Activated CD4-positive, alpha-beta T cell treated with anti-CD3 and anti-CD28 coated beads for 36 hours (primary cell): ENCODE data around the gene CENATAC. TPM values are rescaled to one million over a fixed set of nuclear protein-coding genes. Genes with fewer than 3 reads are reported as not detected.
"Not testable (repeated sequence)": the region's sequence is repeated elsewhere in the genome, so short reads cannot be mapped to it uniquely, and the experiment has no call there.

Experiments
- ATAC-seq: fragments of 200-7000 bp; cut with Tn5 transposase; one replicate; pipeline ENCODE4 v1.10.0; 2021; ENCODE audit warnings: mild to moderate bottlenecking, moderate library complexity
- CTCF ChIA-PET: fragments of 350-600 bp; sonication (Branson Sonifier 250); formaldehyde crosslinking; loops from one replicate; lab custom pipeline; 2021; ENCODE audit warnings: antibody characterized with exemption; lab: Charles Lee
- POLR2A ChIA-PET: fragments of 350-600 bp; sonication (Branson Sonifier 250); formaldehyde crosslinking; loops from one replicate; lab custom pipeline; 2021; ENCODE audit warnings: antibody characterized with exemption, inconsistent platforms; lab: Charles Lee
- DNase-seq: peaks from one replicate; pipeline ENCODE4 v3.0.0-alpha.2; 2020
- H3K27ac Mint-ChIP-seq: one replicate; pipeline ENCODE4 v1.8.0; 2021; ENCODE audit warnings: mixed read lengths
- H3K27me3 Mint-ChIP-seq: one replicate; pipeline ENCODE4 v1.8.0; 2021; ENCODE audit warnings: mixed read lengths
- H3K36me3 Mint-ChIP-seq: one replicate; pipeline ENCODE4 v1.8.0; 2021; ENCODE audit warnings: low read depth, mixed read lengths
- H3K4me1 Mint-ChIP-seq: one replicate; pipeline ENCODE4 v1.8.0; 2021; ENCODE audit warnings: mixed read lengths
- H3K4me3 Mint-ChIP-seq: one replicate; pipeline ENCODE4 v1.8.0; 2021; ENCODE audit warnings: mild to moderate bottlenecking, moderate library complexity, mixed read lengths
- H3K9me3 Mint-ChIP-seq: one replicate; pipeline ENCODE4 v1.8.0; 2021; ENCODE audit warnings: low read depth, mixed read lengths
- intact Hi-C, 2 experiments: fragments of 100-400 bp; cut with DNase I in 1 of 2; cut with micrococcal nuclease in 1 of 2; formaldehyde crosslinking; loops; one replicate each; pipeline versions ENCODE4 v1.14.2 to v1.15.1; 2022 to 2024; cut with DNase I, micrococcal nuclease
- total RNA-seq, 2 experiments: library from RNA; stranded (reverse); gene quantifications; one replicate each; pipeline ENCODE4 v1.2.3, GENCODE V29; 2021

The CENATAC gene
- 10 to 100 TPM; 23.7 to 26.2 TPM for total RNA-seq

- no peaks in the 10 kb centered on the region for H3K27me3 Mint-ChIP-seq
- DNase-seq (peak; percentile 98), ATAC-seq (peak; percentile 93)
- peaks cover 32% of the 10 kb centered on the region for H3K4me1 Mint-ChIP-seq
- intact Hi-C loops = loop anchor here (1.0 to 5.0 kb wide), 13 partner anchors 20 to 597 kb away; partner anchors contain the start of genes RPS25 (in 2 of the 2), SLC37A4 (in 2 of the 2), TRAPPC4 (in 2 of the 2) and ARCN1 (in 1 of the 2)
- ChIA-PET CTCF (interaction anchor here (0.6 to 2.0 kb wide), 11 partner anchors 22 to 340 kb away, joined by 3 to 5 read pairs (median 4); partner anchors contain the start of gene HYOU1), POLR2A (interaction anchor here (0.6 to 1.6 kb wide), 9 partner anchors 16 to 211 kb away, joined by 3 to 6 read pairs (median 4); partner anchors contain the start of genes CXCR5, DPAGT1, RPS25 and TRAPPC4)
- peak within 1 kb of the TSS; percentile 88 for H3K4me3 Mint-ChIP-seq
- H3K36me3 Mint-ChIP-seq = peaks cover 43% of the 10 kb centered on the region
- H3K9me3 Mint-ChIP-seq = no peaks in the 10 kb centered on the region
- H3K27ac Mint-ChIP-seq = peak within 1 kb of the TSS; percentile 98
Measured at GRCh38 chr11:118997627-118998387, at the start of gene CENATAC. Gene CENATAC, plus strand, starts transcription at chr11:118998138. Its CDS starts 60 bp downstream, at chr11:118998198.

- POLR2A ChIA-PET = no interaction called here
- intact Hi-C loops = no loop called here
- DNase-seq (no peak), ATAC-seq (no peak)
- H3K4me1 Mint-ChIP-seq = peaks cover 5% of the 10 kb centered on the region
- no peaks in the 10 kb centered on the region for H3K36me3 Mint-ChIP-seq
- H3K27ac Mint-ChIP-seq = no peak overlapping the region
- no peaks in the 10 kb centered on the region for H3K9me3 Mint-ChIP-seq
- H3K4me3 Mint-ChIP-seq = no peak overlapping the region
- CTCF ChIA-PET = interaction anchor here (0.6 to 8.1 kb wide), 5 partner anchors 10 to 265 kb away, joined by 3 to 70 read pairs (median 5); no protein-coding TSS in a partner anchor
- no peaks in the 10 kb centered on the region for H3K27me3 Mint-ChIP-seq
Measured at GRCh38 chr11:118953265-118953664, 44.7 kb upstream of the CENATAC start.

GRCh38 chr11:118953976-118954375 lies 44.0 kb upstream of the CENATAC start:
- H3K36me3 Mint-ChIP-seq, ATAC-seq, H3K4me1 Mint-ChIP-seq, POLR2A ChIA-PET, H3K4me3 Mint-ChIP-seq, DNase-seq, H3K27me3 Mint-ChIP-seq, H3K9me3 Mint-ChIP-seq, H3K27ac Mint-ChIP-seq, intact Hi-C loops: not testable (repeated sequence)
- CTCF ChIA-PET = interaction anchor here (0.7 to 8.1 kb wide), 4 partner anchors 23 to 260 kb away, joined by 3 to 70 read pairs (median 5); no protein-coding TSS in a partner anchor

GRCh38 chr11:118956094-118956846 lies 41.7 kb upstream of the CENATAC start, which contains the start of gene UPK2:
Gene UPK2, plus strand, starts transcription at chr11:118956298. Its CDS starts 53 bp downstream, at chr11:118956351.
- Mint-ChIP-seq H3K27me3 (no peaks in the 10 kb centered on the region), H3K9me3 (no peaks in the 10 kb centered on the region), H3K27ac (peak within 1 kb of the TSS; percentile 0), H3K4me1 (peaks cover 5% of the 10 kb centered on the region), H3K4me3 (no peak within 1 kb of the TSS), H3K36me3 (no peaks in the 10 kb centered on the region)
- DNase-seq = peak; percentile 95
- ChIA-PET CTCF (interaction anchor here (0.5 to 8.1 kb wide), 13 partner anchors 8 to 346 kb away, joined by 3 to 70 read pairs (median 4); no protein-coding TSS in a partner anchor), POLR2A (interaction anchor here (0.6 kb wide), 1 partner anchor 61 kb away, joined by 3 read pairs; no protein-coding TSS in a partner anchor)
- intact Hi-C loops = loop anchor here (1.0 kb wide), 5 partner anchors 26 to 361 kb away; no protein-coding TSS in a partner anchor
- ATAC-seq = peak; percentile 100

- ChIA-PET POLR2A (no interaction called here), CTCF (interaction anchor here (0.5 to 8.1 kb wide), 17 partner anchors 8 to 512 kb away, joined by 3 to 70 read pairs (median 4); no protein-coding TSS in a partner anchor)
- Mint-ChIP-seq H3K27ac (no peak overlapping the region), H3K4me3 (no peak overlapping the region), H3K9me3 (no peaks in the 10 kb centered on the region), H3K4me1 (peaks cover 5% of the 10 kb centered on the region), H3K27me3 (no peaks in the 10 kb centered on the region), H3K36me3 (no peaks in the 10 kb centered on the region)
- no peak for DNase-seq
- ATAC-seq = no peak
- intact Hi-C loops = loop anchor here (1.0 kb wide), 5 partner anchors 27 to 362 kb away; no protein-coding TSS in a partner anchor
Measured at GRCh38 chr11:118956847-118957469, 41.0 kb upstream of the CENATAC start.

GRCh38 chr11:118957549-118957948 lies 40.4 kb upstream of the CENATAC start:
- Mint-ChIP-seq H3K4me3 (no peak overlapping the region), H3K27me3 (no peaks in the 10 kb centered on the region), H3K9me3 (no peaks in the 10 kb centered on the region), H3K4me1 (peaks cover 5% of the 10 kb centered on the region), H3K27ac (no peak overlapping the region), H3K36me3 (no peaks in the 10 kb centered on the region)
- no peak for DNase-seq
- ChIA-PET POLR2A (no interaction called here), CTCF (interaction anchor here (0.6 to 8.1 kb wide), 17 partner anchors 8 to 513 kb away, joined by 3 to 70 read pairs (median 4); no protein-coding TSS in a partner anchor)
- no peak for ATAC-seq
- intact Hi-C loops = no loop called here

- DNase-seq = no peak
- CTCF ChIA-PET = interaction anchor here (0.6 to 8.1 kb wide), 7 partner anchors 14 to 268 kb away, joined by 3 to 70 read pairs (median 5); no protein-coding TSS in a partner anchor
- no peaks in the 10 kb centered on the region for H3K36me3 Mint-ChIP-seq
- no peak overlapping the region for H3K27ac Mint-ChIP-seq
- H3K27me3 Mint-ChIP-seq = no peaks in the 10 kb centered on the region
- no peaks in the 10 kb centered on the region for H3K9me3 Mint-ChIP-seq
- ATAC-seq = no peak
- H3K4me3 Mint-ChIP-seq = no peak overlapping the region
- H3K4me1 Mint-ChIP-seq = peaks cover 5% of the 10 kb centered on the region
- intact Hi-C loops = no loop called here
- POLR2A ChIA-PET = no interaction called here
Measured at GRCh38 chr11:118957968-118958367, 40.0 kb upstream of the CENATAC start.

- DNase-seq = no peak
- CTCF ChIA-PET = interaction anchor here (0.7 to 8.1 kb wide), 2 partner anchors 51 to 148 kb away, joined by 3 to 70 read pairs; no protein-coding TSS in a partner anchor
- Mint-ChIP-seq H3K4me3 (no peak overlapping the region), H3K9me3 (no peaks in the 10 kb centered on the region), H3K36me3 (no peaks in the 10 kb centered on the region), H3K4me1 (peaks cover 5% of the 10 kb centered on the region), H3K27ac (no peak overlapping the region), H3K27me3 (no peaks in the 10 kb centered on the region)
- intact Hi-C loops = no loop called here
- no peak for ATAC-seq
- POLR2A ChIA-PET = no interaction called here
Measured at GRCh38 chr11:118958577-118958976, 39.4 kb upstream of the CENATAC start.

GRCh38 chr11:118961189-118961588 lies 36.7 kb upstream of the CENATAC start:
- peaks cover 5% of the 10 kb centered on the region for H3K4me1 Mint-ChIP-seq
- ATAC-seq (no peak), DNase-seq (no peak)
- H3K27me3 Mint-ChIP-seq = no peaks in the 10 kb centered on the region
- ChIA-PET POLR2A (interaction anchor here (0.5 kb wide), 1 partner anchor 328 kb away, joined by 6 read pairs; no protein-coding TSS in a partner anchor), CTCF (interaction anchor here (0.5 to 1.7 kb wide), 2 partner anchors 55 to 377 kb away, joined by 3 to 6 read pairs; no protein-coding TSS in a partner anchor)
- intact Hi-C loops = no loop called here
- no peaks in the 10 kb centered on the region for H3K9me3 Mint-ChIP-seq
- no peak overlapping the region for H3K4me3 Mint-ChIP-seq
- H3K36me3 Mint-ChIP-seq = no peaks in the 10 kb centered on the region
- no peak overlapping the region for H3K27ac Mint-ChIP-seq

- POLR2A ChIA-PET = interaction anchor here (0.5 kb wide), 1 partner anchor 328 kb away, joined by 6 read pairs; no protein-coding TSS in a partner anchor
- CTCF ChIA-PET = interaction anchor here (0.7 to 1.7 kb wide), 2 partner anchors 56 to 313 kb away, joined by 3 to 6 read pairs; no protein-coding TSS in a partner anchor
- ATAC-seq (no peak), DNase-seq (no peak)
- H3K27me3 Mint-ChIP-seq = no peaks in the 10 kb centered on the region
- intact Hi-C loops = no loop called here
- peaks cover 1% of the 10 kb centered on the region for H3K4me1 Mint-ChIP-seq
- no peaks in the 10 kb centered on the region for H3K9me3 Mint-ChIP-seq
- no peak overlapping the region for H3K27ac Mint-ChIP-seq
- H3K4me3 Mint-ChIP-seq = no peak overlapping the region
- H3K36me3 Mint-ChIP-seq = no peaks in the 10 kb centered on the region
Measured at GRCh38 chr11:118961591-118961990, 36.3 kb upstream of the CENATAC start.
